PFSK-1 (cell line): ENCODE measurements around the gene BTBD9.

Source experiments
- FOXP2 ChIP-seq: optimal IDR thresholded peaks from 2 replicates; pipeline ENCODE3; 2011; ENCODE audit warnings: borderline replicate concordance, control low read depth, inconsistent platforms; ENCODE audit not compliant: insufficient read depth; ENCODE audit errors: extremely low read length, extremely low read depth
- POLR2AphosphoS5 ChIP-seq: IDR thresholded peaks from 2 replicates; pipeline ENCODE4 v1.6.1; 2012; ENCODE audit warnings: low read depth, mild to moderate bottlenecking, control low read depth, low read length, moderate library complexity
- REST ChIP-seq, 2 experiments: IDR thresholded peaks; 2 replicates each; pipeline versions ENCODE4 v1.6.1 to v1.8.0; 2011 to 2012; ENCODE audit warnings: low read depth in 2 of 2, low read length in 2 of 2, control low read depth in 1 of 2, inconsistent platforms in 1 of 2, mild to moderate bottlenecking in 1 of 2, moderate library complexity in 1 of 2; ENCODE audit not compliant: insufficient read depth in 1 of 2
- SIN3A ChIP-seq: IDR thresholded peaks from 2 replicates; pipeline ENCODE4 v1.6.1; 2012; ENCODE audit warnings: mild to moderate bottlenecking, low read length, moderate library complexity, borderline replicate concordance; ENCODE audit not compliant: insufficient read depth
- TAF1 ChIP-seq: IDR thresholded peaks from 2 replicates; pipeline ENCODE4 v1.6.1; 2012; ENCODE audit warnings: low read length, control low read depth, borderline replicate concordance; ENCODE audit not compliant: insufficient read depth

Gene BTBD9

GRCh38 chr6:38571721-38572120 is 68.0 kb downstream of the BTBD9 start:
- TF ChIP-seq REST (IDR thresholded peaks at IDR 0.05; ENCODE audit: insufficient read depth in 1 of 2, low read depth in 2 of 2, low read length in 2 of 2) (no peak), SIN3A (no peak), FOXP2 (no peak), POLR2AphosphoS5 (no peak), TAF1 (no peak)

GRCh38 chr6:38570750-38571149 is 69.0 kb downstream of the BTBD9 start:
- TF ChIP-seq FOXP2: no peak
- no peak for TF ChIP-seq REST (IDR thresholded peaks at IDR 0.05; ENCODE audit: insufficient read depth in 1 of 2, low read depth in 2 of 2, low read length in 2 of 2)
- no peak for TF ChIP-seq SIN3A
- TF ChIP-seq POLR2AphosphoS5: no peak
- no peak for TF ChIP-seq TAF1

- TF ChIP-seq REST (IDR thresholded peaks at IDR 0.05; ENCODE audit: insufficient read depth in 1 of 2, low read depth in 2 of 2, low read length in 2 of 2) (no peak), SIN3A (no peak), FOXP2 (no peak), TAF1 (no peak)
These were observed 72.3 kb downstream of the BTBD9 start for GRCh38 chr6:38567436-38567835.

GRCh38 chr6:38566295-38567030 is 73.3 kb downstream of the BTBD9 start:
- TF ChIP-seq POLR2AphosphoS5: no peak
- TF ChIP-seq SIN3A: no peak
- no peak for TF ChIP-seq REST (IDR thresholded peaks at IDR 0.05; ENCODE audit: insufficient read depth in 1 of 2, low read depth in 2 of 2, low read length in 2 of 2)
- no peak for TF ChIP-seq TAF1
- TF ChIP-seq FOXP2: no peak
